Ovary (tissue), 9 donors: Measurements from ENCODE around the gene NANP. TPM values are rescaled to one million over a fixed set of nuclear protein-coding genes. Genes with fewer than 3 reads are reported as not detected.
"Not testable (repeated sequence)": the region's sequence is repeated elsewhere in the genome, so short reads cannot be mapped to it uniquely, and the experiment has no call there.

ENCODE experiments used
- DNase-seq, 5 donors: peaks; one replicate each; pipeline ENCODE4 v3.0.0-alpha.2; 2019 to 2020
- H3K27ac ChIP-seq, 2 donors: fragments of 200-600 bp; one replicate each; pipeline versions ENCODE4 v1.5.1 to v1.8.0; 2019 to 2022
- H3K27me3 ChIP-seq: fragments of 200-600 bp; one replicate; pipeline ENCODE4 v1.8.0; 2022
- H3K36me3 ChIP-seq: fragments of 200-600 bp; sonication (generic); one replicate; pipeline ENCODE4 v1.5.1; 2019
- H3K4me1 ChIP-seq: one replicate; pipeline ENCODE4 v1.8.1; 2013; ENCODE audit warnings: mild to moderate bottlenecking, moderate library complexity; ENCODE audit not compliant: insufficient read depth
- H3K4me3 ChIP-seq: fragments of 200-600 bp; sonication (generic); one replicate; pipeline ENCODE4 v1.5.1; 2017
- H3K9me3 ChIP-seq, 2 donors: fragments of 200-600 bp in 1 of 2; sonication (generic) in 1 of 2; one replicate each; pipeline versions ENCODE4 v1.5.1 to v1.8.1; 2013 to 2019; ENCODE audit warnings: mild to moderate bottlenecking in 1 of 2, moderate library complexity in 1 of 2
- EP300 ChIP-seq: sonication (generic); formaldehyde crosslinking; IDR thresholded peaks from one replicate; pipeline ENCODE4 v1.6.1; 2017; ENCODE audit warnings: antibody characterized with exemption
- POLR2A ChIP-seq: fragments of 450-650 bp; IDR thresholded peaks from one replicate; pipeline ENCODE4 v1.6.1; 2017; ENCODE audit warnings: antibody characterized with exemption, mild to moderate bottlenecking, moderate library complexity
- WGBS, 3 donors: extraction: QIAGEN DNeasy Blood & Tissue Kit in 1 of 3; methylation state at CpG; one replicate each; pipeline versions ENCODE4 v1.1.5 to v1.1.7; 2013 to 2017; 5-methylcytosine and 5-hydroxymethylcytosine counted together
- intact Hi-C, 4 donors: fragments of 100-400 bp; cut with DNase I; formaldehyde crosslinking; loops; one replicate each; pipeline versions ENCODE4 v1.11.0 to v1.15.1; 2022 to 2023
- polyA plus RNA-seq, 2 donors: library from polyadenylated mRNA; stranded (reverse); fragments of 200-250 nt in 1 of 2; fragments of 350-450 nt in 1 of 2; fragmentation: Illumina TruSeq in 1 of 2; extraction: RNeasy Lipid Tissue Mini Kit (QIAGEN cat#74804) in 1 of 2; gene quantifications; one replicate each; pipeline ENCODE4 v1.2.3, GENCODE V29; 2013 to 2014
- total RNA-seq, 7 donors: library from RNA; depleted of rRNA in 2 of 7; stranded (reverse); fragments of >200 nt in 2 of 7; fragmentation: NEBNext Ultra II Directional in 3 of 7; extraction: Animal tissue kit (Norgen Biotek cat#: 25700) in 3 of 7; gene quantifications; one replicate each; pipeline versions ENCODE4 v1.1.0 to v1.2.4, GENCODE V29; 2016 to 2023
- TF ChIP-seq, protein P1 (sequence below), 3 donors: fragments of 450-650 bp in 2 of 3; fragments of 200-600 bp in 1 of 3; IDR thresholded peaks; one replicate each; pipeline versions ENCODE4 v1.5.1 to v1.8.0; 2016 to 2022; ENCODE audit warnings: antibody characterized with exemption in 3 of 3, mild to moderate bottlenecking in 1 of 3
- donor health status: DM: no; HTN: no; CAD: no; lungs with moderate emphysema.
- donor health status: DM: no; HTN: no; CAD: no.
- donor health status: Bipolar disorder and iron deficiency.
- donor health status: DM: yes; HTN: yes; CAD: no.
- donor health status: DM: no; HTN: no; CAD: no.
- donor health status: DM: yes; HTN: yes; CAD: no.

The NANP gene
- total and polyA plus RNA-seq, 9 donors = 1.9 to 8.1 (median 4.9) TPM

DNA sequence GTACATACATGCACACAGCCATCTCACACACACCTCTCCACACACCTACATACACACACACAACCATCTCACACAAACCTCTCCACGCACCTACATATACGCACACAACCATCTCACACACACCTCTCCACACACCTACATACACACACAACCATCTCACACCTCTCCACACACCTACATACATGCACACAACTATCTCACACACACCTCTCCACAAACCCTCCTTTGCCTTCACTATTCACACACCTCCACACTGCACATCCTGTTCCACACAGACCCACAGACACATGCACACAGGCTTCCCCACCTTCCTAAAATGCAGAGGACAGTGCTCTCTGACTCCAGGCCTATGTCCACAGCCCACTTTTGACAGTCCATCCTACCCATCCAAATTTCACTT is 22.2 kb downstream of the NANP start:
- DNase-seq = no peak
- TF ChIP-seq EP300 (no peak), POLR2A (no peak)
- TF ChIP-seq, protein P1, sequence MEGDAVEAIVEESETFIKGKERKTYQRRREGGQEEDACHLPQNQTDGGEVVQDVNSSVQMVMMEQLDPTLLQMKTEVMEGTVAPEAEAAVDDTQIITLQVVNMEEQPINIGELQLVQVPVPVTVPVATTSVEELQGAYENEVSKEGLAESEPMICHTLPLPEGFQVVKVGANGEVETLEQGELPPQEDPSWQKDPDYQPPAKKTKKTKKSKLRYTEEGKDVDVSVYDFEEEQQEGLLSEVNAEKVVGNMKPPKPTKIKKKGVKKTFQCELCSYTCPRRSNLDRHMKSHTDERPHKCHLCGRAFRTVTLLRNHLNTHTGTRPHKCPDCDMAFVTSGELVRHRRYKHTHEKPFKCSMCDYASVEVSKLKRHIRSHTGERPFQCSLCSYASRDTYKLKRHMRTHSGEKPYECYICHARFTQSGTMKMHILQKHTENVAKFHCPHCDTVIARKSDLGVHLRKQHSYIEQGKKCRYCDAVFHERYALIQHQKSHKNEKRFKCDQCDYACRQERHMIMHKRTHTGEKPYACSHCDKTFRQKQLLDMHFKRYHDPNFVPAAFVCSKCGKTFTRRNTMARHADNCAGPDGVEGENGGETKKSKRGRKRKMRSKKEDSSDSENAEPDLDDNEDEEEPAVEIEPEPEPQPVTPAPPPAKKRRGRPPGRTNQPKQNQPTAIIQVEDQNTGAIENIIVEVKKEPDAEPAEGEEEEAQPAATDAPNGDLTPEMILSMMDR (IDR thresholded peaks at IDR 0.05) = no peak
- H3K36me3 ChIP-seq = no peaks in the 10 kb centered on the region
- intact Hi-C loops = no loop called here
- no peak overlapping the region for H3K4me3 ChIP-seq
- no peak overlapping the region for H3K27ac ChIP-seq
- WGBS, 3 donors = 69 to 91% (median 84%) methylated on average over 2 of the region's 2 CpGs
- no peaks in the 10 kb centered on the region for H3K9me3 ChIP-seq
- H3K4me1 ChIP-seq = no peaks in the 10 kb centered on the region
- H3K27me3 ChIP-seq = no peaks in the 10 kb centered on the region

DNA sequence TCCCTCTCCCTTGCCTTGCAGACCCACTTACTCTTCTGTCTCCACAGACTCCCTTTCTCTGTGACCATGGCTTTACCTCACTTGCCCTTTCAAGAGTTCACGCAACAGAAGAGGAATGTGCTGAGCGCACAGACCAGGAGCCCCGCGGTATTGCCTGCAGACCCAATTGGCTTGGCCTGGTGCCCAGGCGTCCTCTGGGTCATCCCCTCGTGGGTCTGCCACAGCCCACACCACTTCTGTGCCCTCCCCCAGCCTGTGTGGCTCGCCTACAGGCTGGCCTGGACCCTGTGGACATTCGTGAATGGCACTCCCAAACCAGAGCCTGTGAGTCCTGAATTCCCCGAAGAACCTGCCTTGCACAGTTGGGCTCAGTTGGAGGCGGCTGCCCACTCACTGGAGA is 23.2 kb downstream of the NANP start:
- 66 to 78% (median 69%) methylated on average over 10 of the region's 10 CpGs for WGBS, 3 donors
- Histone ChIP-seq H3K4me1 (no peaks in the 10 kb centered on the region), H3K4me3 (no peak overlapping the region), H3K27ac (no peak overlapping the region), H3K27me3 (no peaks in the 10 kb centered on the region), H3K9me3 (no peaks in the 10 kb centered on the region), H3K36me3 (no peaks in the 10 kb centered on the region)
- TF ChIP-seq POLR2A (no peak), EP300 (no peak)
- TF ChIP-seq, protein P1 (IDR thresholded peaks at IDR 0.05) = no peak
- intact Hi-C loops = no loop called here
- DNase-seq = no peak

- WGBS, 3 donors = 21 to 39% (median 30%) methylated on average over 9 of the region's 9 CpGs
- DNase-seq = no peak
- intact Hi-C loops = no loop called here
Measured at GRCh38 chr20:25592135-25592852, 31.5 kb downstream of the NANP start.

GRCh38 chr20:25590778-25591177 is 33.0 kb downstream of the NANP start:
- DNase-seq, H3K9me3 ChIP-seq, H3K36me3 ChIP-seq, H3K4me1 ChIP-seq, intact Hi-C loops, H3K27ac ChIP-seq, H3K4me3 ChIP-seq, H3K27me3 ChIP-seq: not testable (repeated sequence)
- 78 to 79% (median 78%) methylated on average over 4 of the region's 4 CpGs for WGBS, 3 donors

More at GRCh38 chr20:25592135-25592852, 31.5 kb downstream of the NANP start:
- Histone ChIP-seq H3K27me3 (no peaks in the 10 kb centered on the region), H3K9me3 (no peaks in the 10 kb centered on the region), H3K36me3 (no peaks in the 10 kb centered on the region), H3K4me1 (no peaks in the 10 kb centered on the region), H3K4me3 (no peak overlapping the region), H3K27ac (no peak overlapping the region)
- TF ChIP-seq, protein P1 (IDR thresholded peaks at IDR 0.05) = no peak
- no peak for TF ChIP-seq POLR2A

GRCh38 chr20:25588491-25588890 is 35.3 kb downstream of the NANP start:
- peaks cover 2% of the 10 kb centered on the region for H3K4me1 ChIP-seq
- 94 to 96% (median 96%) methylated on average over 7 of the region's 7 CpGs for WGBS, 3 donors
- no peaks in the 10 kb centered on the region for H3K9me3 ChIP-seq

More at GRCh38 chr20:25588491-25588890, 35.3 kb downstream of the NANP start:
- intact Hi-C loops = loop anchor here in 2 of 4 donors (10.0 kb wide), 2 partner anchors 54 to 84 kb away; no protein-coding TSS in a partner anchor
- Histone ChIP-seq H3K27ac (no peak overlapping the region), H3K36me3 (no peaks in the 10 kb centered on the region), H3K27me3 (no peaks in the 10 kb centered on the region), H3K4me3 (no peak overlapping the region)
- DNase-seq = no peak
- TF ChIP-seq POLR2A (no peak), EP300 (no peak)
- TF ChIP-seq, protein P1 (IDR thresholded peaks at IDR 0.05) = no peak
